ENCODE measurements around the gene FIGNL2. TPM values are rescaled to one million over a fixed set of nuclear protein-coding genes. Genes with fewer than 3 reads are reported as not detected.

FIGNL2 gene, protein sequence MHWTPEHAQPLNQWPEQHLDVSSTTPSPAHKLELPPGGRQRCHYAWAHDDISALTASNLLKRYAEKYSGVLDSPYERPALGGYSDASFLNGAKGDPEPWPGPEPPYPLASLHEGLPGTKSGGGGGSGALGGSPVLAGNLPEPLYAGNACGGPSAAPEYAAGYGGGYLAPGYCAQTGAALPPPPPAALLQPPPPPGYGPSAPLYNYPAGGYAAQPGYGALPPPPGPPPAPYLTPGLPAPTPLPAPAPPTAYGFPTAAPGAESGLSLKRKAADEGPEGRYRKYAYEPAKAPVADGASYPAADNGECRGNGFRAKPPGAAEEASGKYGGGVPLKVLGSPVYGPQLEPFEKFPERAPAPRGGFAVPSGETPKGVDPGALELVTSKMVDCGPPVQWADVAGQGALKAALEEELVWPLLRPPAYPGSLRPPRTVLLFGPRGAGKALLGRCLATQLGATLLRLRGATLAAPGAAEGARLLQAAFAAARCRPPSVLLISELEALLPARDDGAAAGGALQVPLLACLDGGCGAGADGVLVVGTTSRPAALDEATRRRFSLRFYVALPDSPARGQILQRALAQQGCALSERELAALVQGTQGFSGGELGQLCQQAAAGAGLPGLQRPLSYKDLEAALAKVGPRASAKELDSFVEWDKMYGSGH
- 0.15 TPM in 2 replicates for total RNA-seq

DNA sequence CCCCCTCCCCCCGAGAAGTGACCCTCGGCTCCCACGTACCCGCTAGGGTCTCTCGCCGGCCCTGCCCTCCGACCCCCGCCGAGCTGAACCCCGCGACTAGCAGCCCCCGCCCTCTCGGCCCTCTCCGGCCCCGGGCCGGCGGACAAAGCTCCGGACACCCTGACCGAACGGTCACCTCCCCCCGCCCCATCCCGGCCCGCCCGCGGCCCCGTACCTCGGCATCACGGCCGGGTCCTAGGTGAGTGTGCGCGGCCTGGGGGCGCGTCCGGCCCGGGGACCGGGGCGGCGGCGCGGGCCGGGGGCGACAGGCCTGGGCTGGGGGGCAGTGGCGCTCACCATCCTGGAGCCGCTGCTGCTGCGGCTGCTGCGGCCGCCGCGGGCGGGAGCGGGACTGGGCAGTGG, at the start of gene FIGNL2:
Gene FIGNL2, minus strand, starts transcription at position 393 of the 402 bp plus-strand sequence. CDS start 26,305 bp downstream, outside the sequence.
- intact Hi-C loops (cut with micrococcal nuclease) = no loop called here

DNA sequence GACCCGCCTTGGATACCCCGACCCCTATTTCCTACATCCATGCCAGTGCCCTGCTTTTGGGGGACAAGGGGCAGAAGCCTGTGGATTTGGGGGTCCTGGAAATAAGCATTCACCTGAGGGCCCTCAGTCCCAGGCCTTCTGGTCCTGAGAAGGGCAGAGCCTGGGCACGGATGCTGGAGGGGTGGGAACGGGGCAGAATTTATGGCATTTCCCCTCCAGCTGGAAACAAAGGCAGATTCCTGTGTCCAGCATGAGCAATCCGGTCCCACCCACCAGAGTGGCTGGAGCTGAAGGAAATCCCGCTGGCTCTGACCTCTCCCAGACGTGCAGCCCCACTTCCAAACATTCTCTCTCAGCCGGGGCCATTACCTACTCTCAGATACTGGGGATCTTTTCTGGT, 48.7 kb upstream of the FIGNL2 start:
- intact Hi-C loops (cut with micrococcal nuclease) = no loop called here

DNA sequence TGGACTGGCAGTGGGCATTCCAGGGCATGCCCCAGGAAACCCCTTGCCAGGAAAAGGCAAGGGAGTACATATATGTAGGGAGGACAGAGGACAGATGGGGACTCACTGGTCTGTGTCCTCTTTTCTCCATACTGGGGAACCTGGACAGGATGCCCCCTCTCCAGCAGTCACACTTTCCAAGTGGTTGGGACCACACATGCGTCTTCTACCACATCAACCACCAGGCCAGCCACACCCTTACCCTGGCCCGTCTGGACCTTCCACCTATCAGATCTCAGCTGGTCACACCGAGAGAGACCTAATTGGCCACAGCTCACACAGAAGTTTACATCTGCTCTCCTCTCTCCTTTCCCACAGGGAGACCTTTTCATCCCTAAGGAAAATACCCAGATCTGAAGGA, 47.7 kb upstream of the FIGNL2 start:
- intact Hi-C loops (cut with micrococcal nuclease) = no loop called here

DNA sequence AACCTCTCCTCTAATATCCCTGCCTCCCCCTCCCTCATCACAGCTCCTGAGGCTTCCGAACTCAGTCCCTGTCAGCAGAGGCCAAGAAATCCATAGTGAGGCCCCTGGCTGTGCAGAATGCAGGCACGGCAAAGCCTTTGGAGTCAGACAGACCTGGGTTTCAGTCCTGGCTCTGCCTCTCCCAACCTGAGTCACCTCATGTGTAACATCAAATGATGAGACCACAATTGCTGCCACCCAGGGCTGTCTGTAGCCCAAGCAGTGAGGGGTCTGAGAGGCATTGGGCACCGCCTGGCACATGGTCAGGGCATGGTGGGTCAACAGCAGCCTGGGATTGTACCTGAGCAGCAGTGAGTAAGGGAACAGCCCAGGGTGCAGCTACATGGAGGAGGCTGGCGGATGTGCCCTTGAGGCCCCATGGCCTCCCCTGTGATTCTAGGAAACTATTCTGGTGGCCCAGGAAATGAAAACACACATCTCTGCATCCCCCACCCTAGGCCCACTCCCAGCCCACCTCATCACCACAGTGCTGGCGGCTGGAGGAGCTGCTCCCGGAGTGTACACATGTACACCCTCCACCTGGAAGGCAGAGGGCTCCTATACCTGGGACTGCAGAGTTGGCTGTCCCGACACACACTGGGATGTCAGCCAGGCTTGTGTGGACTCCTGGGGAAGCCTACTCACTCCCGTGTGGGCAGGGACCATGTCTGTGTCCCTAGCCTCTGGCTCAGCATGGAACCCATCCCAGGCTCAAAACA, 47.0 kb upstream of the FIGNL2 start:
- intact Hi-C loops (cut with micrococcal nuclease) = no loop called here

DNA sequence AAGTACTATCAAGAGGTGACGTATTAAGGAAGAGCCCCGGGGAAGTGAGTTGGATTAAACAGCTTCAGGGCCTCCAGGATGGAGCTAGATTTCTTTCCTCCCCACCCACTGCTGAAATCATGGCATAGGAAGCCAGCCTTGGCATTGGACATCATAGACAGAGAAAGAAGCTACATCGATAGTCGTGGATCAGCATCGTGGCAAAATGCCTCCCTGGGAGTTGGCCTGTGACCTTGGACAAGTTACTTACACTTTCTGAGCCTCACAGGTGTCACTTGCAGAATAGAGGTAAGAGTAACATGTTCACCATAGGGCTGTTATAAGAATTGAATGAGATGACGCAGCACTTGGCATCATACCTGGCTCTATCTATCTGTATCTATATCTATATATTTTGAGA, 45.3 kb upstream of the FIGNL2 start:
- intact Hi-C loops (cut with micrococcal nuclease) = no loop called here

DNA sequence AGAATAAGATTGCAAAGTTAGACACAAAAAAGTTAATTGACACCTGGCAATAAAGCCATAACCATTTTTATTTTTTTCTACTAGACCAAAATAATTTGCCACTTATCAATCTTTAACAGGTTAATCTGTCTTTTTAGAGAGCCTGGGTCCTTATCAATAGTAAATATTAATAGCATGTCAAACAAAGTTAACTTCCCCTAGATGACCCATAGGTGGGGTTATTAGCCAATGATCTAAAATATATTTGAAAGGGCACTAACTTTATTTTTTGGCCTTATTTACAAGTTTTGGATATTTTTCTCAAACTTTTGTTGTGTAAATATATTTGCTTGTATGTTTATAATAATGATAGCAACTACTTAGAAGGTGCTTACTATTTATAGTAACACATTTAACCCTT, 43.3 kb upstream of the FIGNL2 start:
- intact Hi-C loops (cut with micrococcal nuclease) = no loop called here

DNA sequence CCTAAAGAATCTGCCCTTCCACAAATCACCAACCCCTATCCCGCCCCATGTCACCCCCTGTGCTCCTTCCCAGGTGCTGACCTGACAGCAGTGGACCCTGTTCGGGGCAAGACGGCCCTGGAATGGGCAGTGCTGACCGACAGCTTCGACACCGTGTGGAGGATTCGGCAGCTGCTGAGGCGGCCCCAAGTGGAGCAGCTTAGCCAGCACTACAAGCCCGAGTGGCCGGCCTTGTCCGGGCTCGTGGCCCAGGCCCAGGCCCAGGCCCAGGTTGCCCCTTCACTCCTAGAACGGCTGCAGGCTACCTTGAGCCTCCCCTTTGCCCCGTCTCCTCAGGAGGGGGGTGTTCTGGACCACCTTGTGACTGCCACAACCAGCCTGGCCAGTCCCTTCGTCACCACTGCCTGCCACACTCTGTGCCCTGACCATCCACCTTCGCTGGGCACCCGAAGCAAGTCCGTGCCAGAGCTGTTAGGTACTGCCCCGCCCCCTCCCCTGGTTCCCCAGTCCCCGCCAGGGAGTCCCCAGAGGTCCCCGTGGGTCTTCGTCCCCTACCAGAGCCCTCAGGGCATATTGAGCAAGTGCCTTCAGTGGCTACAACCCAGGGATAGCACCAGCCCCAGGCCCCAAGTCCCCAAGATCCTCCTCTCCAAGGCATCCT, 42.1 kb upstream of the FIGNL2 start:
- intact Hi-C loops (cut with micrococcal nuclease) = no loop called here

DNA sequence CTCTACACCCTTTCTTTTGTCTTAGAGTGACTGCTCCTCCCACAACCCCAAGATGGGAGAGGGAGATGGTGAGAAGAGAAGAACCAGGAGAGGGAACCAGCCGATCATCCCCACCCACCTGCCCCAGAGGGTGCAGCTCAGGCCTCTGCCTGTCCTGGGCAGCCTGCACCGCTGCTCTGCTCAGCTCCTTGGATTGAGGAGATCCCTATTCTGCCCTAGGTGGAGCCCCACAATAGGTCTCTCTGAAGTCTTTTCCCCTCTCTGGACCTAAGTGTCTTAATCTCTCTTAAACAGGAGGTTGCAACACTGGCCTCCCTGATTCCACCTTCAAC, 41.6 kb upstream of the FIGNL2 start:
- intact Hi-C loops (cut with micrococcal nuclease) = no loop called here

DNA sequence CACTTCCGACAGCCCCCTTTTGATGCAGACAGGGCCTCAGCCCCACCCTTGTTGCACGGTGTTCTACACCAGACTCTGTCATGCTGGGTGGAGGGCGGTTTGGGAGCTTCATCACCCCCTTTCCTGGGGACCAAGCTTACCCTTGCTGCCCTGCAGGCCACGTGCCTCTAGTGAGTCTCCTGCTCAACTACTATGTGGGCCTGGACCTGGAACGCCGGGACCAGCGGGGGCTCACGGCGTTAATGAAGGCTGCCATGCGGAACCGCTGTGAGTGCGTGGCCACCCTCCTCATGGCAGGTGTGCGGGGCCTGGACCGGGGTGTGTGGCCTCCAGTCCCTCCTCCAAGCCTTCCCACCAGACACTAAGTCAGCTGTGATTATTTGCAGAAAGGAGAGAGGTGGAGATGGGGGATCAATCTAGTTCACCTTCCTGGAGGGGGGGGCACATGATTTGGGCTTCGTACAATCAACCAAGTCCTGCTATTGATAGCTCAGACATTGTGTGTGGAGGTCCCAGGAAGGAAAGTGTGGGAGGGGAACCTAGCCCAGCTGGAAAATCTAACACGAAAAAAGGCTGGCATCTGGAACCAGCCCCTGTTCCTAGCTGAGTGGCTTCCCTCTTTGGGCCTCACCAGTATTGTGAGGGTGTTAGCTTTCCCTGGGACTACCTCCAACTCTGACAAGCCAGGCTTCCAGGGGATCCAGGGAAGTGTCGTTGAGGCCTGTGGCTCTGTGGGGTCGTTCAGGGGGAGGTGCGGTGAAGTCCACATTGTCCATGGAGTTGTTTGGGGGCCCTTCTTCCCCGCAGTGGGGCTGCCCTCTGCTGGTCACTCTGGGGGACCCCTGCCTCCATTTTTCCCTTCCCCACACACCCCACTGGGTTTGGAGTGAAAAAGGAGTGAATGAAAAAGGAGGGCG, 41.0 kb upstream of the FIGNL2 start:
- intact Hi-C loops (cut with micrococcal nuclease) = loop anchor here (5.0 kb wide), 1 partner anchor 83 kb away; no protein-coding TSS in a partner anchor

DNA sequence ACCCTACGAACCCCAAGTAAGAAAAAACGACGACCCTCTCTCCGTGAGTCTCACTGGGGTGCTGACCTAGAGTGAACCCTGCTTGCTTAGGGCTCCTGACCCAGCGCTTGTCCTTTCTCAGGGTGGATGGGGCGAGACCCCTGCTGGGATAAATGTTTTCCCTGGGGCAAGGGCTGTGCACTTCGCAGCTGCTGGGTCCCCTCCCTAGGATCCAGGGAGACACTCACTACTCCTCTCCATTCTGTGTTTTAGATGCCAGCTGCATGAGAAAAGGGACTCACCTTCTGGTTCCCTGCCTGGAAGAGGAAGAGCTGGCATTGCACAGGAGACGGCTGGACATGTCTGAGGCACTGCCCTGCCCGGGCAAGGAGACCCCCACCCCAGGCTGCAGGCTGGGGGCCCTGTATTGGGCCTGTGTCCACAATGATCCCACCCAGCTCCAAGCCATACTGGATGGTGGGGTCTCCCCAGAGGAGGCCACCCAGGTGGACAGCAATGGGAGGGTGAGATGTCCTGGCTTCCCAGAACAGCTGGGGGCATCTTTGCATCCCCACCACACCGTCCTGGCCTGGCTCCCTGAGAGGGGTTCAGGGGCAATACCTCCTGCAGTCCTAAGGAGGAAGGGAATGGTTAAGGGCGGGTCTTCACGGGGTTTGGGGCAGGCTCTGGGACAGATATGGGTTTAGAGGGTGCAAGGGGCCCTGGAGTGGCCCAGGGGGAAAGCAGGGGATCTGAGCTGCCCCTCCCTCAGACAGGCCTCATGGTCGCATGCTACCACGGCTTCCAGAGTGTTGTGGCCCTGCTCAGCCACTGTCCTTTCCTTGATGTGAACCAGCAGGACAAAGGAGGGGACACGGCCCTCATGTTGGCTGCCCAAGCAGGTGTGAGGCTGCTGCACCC, 40.0 kb upstream of the FIGNL2 start:
- intact Hi-C loops (cut with micrococcal nuclease) = loop anchor here (5.0 kb wide), 1 partner anchor 84 kb away; no protein-coding TSS in a partner anchor

DNA sequence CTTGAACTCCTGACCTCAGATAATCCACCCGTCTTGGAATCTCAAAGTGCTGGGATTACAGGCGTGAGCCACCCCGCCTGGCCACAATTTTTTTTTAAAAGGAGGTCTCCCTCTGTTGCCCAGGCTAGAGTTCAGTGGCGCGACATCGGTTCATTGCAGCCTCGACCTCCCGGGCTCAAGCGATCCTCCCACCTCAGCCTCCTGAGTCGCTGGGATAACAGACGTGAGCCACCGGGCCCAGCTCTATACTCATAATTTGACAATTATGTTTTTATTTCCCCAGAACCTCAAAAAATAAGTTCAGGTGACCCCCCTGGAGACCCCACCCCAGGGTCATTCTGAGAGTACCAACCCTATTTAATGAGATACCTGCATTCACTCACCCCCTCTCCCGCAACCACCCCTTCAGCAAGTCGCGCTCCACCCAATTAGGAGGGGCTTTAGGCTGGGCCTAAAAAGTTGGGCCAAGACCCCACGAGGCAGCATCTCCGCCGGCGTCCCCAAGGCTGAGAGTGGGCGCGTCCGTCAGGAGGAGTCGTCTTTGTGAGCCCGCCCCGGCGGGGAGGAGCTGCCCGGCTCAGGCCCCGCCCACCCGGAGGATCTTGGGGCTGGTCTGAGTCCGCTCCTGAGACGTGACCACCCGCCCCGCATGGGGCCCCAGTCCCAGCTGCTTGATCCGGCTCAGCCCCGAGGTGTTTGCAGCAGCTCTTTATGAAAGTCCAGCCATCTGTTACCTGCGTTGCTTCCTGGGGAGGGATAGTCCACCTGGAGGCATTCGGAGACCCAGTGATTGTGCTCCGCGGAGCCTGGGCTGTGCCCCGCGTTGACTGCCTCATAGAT, 39.2 kb upstream of the FIGNL2 start, which contains the start of gene ANKRD33:
Gene ANKRD33, plus strand, starts transcription at position 628 of the 840 bp plus-strand sequence. Its CDS starts 84 bp downstream, at position 712.
- intact Hi-C loops (cut with micrococcal nuclease) = loop anchor here (5.0 kb wide), 1 partner anchor 85 kb away; no protein-coding TSS in a partner anchor

DNA sequence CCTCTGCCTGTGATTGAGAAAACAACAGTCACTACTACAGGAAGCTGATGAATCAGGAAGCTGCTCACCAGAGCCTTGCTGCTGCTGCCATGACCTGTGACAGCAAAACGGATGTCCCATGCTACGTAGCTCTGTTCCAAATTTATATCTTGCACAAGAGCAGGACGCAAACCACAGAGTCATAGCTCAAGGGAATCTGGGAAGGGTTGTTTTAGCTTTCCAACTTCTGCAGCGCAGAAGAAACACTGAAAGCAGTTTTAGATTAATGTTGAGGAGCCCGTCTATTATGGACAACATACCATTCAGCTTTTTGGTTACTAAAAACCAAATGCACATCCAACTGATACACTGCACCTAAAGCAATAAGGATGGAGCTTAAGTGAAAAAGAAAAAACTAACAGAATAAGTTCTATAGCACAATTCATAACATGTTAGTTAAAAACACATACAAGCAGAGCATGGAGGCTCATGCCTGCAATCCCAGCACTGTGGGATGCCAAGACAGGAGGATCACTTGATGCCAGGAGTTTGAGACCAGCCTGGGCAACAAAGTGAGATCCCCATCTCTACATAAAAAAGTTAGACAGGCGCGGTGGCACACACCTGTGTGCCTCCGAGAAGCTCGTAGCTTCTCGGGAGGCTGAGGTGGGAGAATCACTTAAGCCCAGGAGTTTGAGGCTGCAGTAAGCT, 37.6 kb upstream of the FIGNL2 start:
- intact Hi-C loops (cut with micrococcal nuclease) = loop anchor here (5.0 kb wide), 1 partner anchor 86 kb away; no protein-coding TSS in a partner anchor

DNA sequence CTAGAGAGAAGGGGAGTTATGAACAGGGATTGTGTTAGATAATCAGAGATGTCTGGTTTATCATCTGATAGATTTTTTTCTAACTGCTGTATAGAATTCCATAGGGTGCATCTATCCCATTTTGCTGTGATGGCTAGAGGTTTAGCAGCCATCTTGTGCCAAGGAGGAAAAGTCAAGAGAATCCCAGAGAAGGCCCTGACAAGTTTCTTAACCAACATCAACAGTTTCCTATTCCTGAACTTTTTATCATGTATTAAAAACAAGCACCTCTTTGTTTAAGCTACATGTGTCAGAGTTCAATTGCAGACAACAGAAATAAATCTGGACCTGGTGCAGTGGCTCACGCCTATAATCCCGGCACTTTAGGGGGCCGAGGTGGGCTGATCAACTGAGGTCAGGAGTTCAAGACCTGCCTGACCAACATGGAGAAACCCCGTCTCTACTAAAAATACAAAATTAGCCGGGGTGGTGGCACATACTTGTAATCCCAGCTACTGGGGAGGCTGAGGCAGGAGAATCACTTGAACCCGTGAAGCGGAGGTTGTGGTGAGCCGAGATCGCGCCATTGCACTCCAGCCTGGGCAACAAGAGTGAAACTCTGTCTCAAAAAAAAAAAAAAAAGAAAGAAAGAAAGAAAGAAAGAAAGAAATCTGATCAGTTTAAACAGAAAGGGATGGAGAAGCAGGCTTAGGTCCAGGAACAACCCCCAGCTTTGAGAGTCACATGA, 36.9 kb upstream of the FIGNL2 start:
- intact Hi-C loops (cut with micrococcal nuclease) = loop anchor here (5.0 kb wide), 1 partner anchor 87 kb away; no protein-coding TSS in a partner anchor

DNA sequence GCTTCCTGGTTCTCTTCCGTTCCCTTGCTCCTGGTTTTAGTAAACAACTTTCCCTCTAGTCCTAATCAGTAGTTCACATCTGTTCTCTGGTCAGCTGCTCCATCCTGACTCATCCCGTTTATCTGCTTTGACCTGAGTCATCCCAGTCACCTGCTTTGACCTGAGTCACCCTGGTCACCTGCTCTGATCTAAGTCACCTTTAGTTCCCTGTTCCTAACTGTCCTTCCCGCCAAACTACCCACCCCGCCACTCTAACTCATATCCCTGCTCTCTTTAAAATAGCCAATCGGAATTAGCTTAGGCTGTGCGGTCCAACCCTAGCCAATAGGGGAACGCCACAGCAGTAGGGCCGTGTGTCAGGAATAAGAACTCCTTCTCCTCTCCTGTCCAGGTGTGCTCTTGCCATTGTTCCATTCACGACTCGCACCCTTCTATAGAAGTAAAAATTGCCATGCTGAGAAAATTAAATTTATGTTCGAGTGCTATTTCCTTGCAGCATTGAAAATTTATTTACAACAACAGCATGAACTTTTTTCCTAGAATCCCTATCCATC, 36.2 kb upstream of the FIGNL2 start:
- intact Hi-C loops (cut with micrococcal nuclease) = loop anchor here (5.0 kb wide), 1 partner anchor 88 kb away; no protein-coding TSS in a partner anchor

DNA sequence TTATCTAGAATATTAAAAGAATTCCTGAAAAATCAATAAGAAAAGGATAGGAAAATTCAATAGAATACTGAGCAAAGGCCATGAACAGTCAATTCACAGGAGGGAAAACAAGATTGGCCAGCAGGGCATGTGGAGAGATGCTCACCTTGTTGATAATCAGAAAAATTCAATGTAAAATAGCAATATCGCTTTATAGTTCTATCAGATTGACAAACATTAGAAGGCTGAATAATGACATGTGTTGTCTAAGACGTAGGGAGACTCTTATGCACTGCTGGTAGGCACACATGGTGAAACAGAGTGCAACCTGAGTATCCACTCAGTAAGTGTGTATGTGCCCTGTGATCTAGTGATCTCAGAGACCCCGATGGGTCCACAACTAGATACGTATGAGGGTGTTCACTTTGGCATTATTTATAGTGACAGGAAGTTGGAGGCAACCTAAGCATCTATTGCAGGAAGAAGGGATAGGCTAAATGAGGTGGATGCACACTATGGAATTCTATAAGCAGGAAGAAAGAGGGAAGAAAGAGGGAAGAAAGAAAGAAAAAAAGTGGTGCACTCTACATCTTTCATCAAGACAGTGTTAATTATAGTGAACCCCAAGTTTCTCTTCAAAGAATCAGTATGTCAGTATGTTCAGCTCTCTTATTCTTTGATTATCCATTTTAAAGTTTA, 35.6 kb upstream of the FIGNL2 start:
- intact Hi-C loops (cut with micrococcal nuclease) = no loop called here

DNA sequence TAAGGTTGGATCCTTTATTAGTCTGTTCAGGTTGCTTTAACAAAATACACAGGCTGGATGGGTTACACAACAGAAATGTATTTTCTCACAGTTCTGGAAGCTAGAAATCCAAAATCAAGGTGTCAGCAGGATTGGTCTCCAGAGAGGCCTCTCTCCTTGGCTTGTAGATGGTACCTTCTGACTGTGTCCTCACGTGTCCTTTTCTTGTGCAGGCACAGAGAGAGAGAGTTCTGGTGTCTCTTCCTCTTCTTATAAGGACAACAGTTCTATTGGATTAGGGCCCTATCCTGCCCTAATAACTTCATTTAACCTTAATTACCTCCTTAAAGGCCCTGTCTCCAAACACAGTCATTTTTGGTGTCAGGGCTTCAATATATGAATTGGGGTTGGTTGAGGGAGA, 34.8 kb upstream of the FIGNL2 start:
- intact Hi-C loops (cut with micrococcal nuclease) = no loop called here
